Peyer's patch (tissue), 4 donors: ENCODE results near the gene PLA2G6.

Experiments
- CTCF ChIP-seq, 6 experiments: fragments of 450-650 bp in 4 of 6; fragments of 200-600 bp in 2 of 6; sonication (generic) in 1 of 6; IDR thresholded peaks; one replicate each; pipeline ENCODE4 v1.5.1; 2017 to 2019; ENCODE audit warnings: antibody characterized with exemption in 6 of 6, mild to moderate bottlenecking in 3 of 6, moderate library complexity in 1 of 6
- POLR2A ChIP-seq, 2 donors: fragments of 450-650 bp; IDR thresholded peaks; one replicate each; pipeline ENCODE4 v1.5.1; 2017; ENCODE audit warnings: antibody characterized with exemption in 2 of 2, mild to moderate bottlenecking in 2 of 2, moderate library complexity in 2 of 2

- TF ChIP-seq CTCF (IDR thresholded peaks at IDR 0.05), result no peak
- TF ChIP-seq POLR2A (IDR thresholded peaks at IDR 0.05), result no peak
Measured at GRCh38 chr22:38098410-38099249, 83.0 kb downstream of the PLA2G6 start.
